ENCODE data around the gene ABHD16A.

DNA sequence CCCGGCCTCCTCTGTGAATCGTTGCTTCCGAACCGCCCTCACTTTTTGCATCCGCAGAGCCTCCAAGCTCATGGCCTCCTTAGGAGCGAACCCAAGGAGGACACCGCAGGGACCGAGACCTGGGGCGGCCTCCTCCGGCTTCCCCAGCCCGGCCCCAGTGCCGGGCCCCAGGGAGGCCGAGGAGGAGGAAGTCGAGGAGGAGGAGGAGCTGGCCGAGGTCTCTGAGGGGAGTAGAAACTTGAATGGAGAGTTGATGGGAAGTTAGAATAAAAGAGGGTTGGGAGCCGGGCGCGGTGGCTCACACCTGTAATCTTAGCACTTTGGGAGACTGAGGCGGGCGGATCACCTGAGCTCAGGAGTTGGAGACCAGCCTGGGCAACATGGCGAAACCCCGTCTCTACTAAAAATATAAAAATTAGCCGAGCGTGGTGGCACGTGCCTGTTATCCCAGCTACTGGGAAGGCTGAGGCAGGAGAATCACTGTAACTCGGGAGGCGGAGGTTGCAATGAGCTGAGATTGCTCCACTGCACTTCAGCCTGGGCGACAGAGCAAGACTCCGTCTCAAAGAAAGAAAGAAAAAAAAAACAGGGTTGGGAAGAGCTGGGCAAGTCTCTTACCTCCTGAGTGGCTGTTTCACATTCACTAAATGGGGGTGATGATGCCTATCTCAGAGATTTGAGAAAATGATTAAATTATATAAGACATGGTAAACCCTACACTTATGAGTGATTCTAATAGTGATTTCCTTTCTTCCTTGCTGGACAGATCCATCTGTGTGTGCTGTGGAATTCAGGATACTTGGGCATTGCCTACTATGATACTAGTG lies 37.5 kb upstream of the ABHD16A start:
- TF ChIP-seq FOXK2 (IDR thresholded peaks at IDR 0.05) (no peak), SP1 (IDR thresholded peaks at IDR 0.05) (no peak), FOXA1 (IDR thresholded peaks at IDR 0.05) (no peak), TARDBP (IDR thresholded peaks at IDR 0.05) (no peak), LEF1 (IDR thresholded peaks at IDR 0.05; ENCODE audit: borderline replicate concordance) (no peak), ELF4 (IDR thresholded peaks at IDR 0.05) (no peak), BHLHE40 (IDR thresholded peaks at IDR 0.05; ENCODE audit: borderline replicate concordance) (no peak), NFRKB (IDR thresholded peaks at IDR 0.05) (no peak)
- TF ChIP-seq, protein P1, sequence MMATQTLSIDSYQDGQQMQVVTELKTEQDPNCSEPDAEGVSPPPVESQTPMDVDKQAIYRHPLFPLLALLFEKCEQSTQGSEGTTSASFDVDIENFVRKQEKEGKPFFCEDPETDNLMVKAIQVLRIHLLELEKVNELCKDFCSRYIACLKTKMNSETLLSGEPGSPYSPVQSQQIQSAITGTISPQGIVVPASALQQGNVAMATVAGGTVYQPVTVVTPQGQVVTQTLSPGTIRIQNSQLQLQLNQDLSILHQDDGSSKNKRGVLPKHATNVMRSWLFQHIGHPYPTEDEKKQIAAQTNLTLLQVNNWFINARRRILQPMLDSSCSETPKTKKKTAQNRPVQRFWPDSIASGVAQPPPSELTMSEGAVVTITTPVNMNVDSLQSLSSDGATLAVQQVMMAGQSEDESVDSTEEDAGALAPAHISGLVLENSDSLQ (IDR thresholded peaks at IDR 0.05) = no peak

Measured in HEK293T (cell line).